Measurements from ENCODE around the gene TMEM184A.

DNA sequence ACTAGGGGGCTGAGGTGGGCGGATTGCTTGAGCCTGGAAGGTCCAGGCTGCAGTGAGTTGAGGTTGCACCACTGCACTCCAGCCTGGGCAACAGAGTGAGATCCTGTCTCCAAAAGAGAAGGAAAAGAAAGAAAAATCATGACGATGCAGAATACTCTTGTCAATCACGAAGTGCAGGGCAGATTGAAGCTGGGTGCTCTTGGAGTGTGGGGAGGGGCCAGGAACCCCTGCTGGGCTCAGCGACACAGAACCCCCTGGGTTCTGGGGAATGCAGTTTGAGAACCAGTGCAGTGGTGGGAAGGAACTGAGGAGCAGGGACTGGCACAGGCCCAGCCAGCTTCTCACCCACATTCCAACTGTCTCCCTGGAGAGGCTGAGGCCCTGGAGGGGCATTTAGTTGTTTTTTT, 41.0 kb downstream of the TMEM184A start:
- TF ChIP-seq POLR2A (IDR thresholded peaks at IDR 0.05; ENCODE audit: low read length) (no peak), GATA1 (IDR thresholded peaks at IDR 0.05; ENCODE audit: low read depth, low read length) (no peak)

All from erythroblast (primary cell).